ENCODE data around the gene SYNDIG1. TPM values are rescaled to one million over a fixed set of nuclear protein-coding genes. Genes with fewer than 3 reads are reported as not detected.

The SYNDIG1 gene
- total RNA-seq, 1 experiment from 2014 or later: 5.4 TPM

GRCh38 chr20:24598996-24599395, 129.6 kb downstream of the SYNDIG1 start:
- TF ChIP-seq, protein P1, sequence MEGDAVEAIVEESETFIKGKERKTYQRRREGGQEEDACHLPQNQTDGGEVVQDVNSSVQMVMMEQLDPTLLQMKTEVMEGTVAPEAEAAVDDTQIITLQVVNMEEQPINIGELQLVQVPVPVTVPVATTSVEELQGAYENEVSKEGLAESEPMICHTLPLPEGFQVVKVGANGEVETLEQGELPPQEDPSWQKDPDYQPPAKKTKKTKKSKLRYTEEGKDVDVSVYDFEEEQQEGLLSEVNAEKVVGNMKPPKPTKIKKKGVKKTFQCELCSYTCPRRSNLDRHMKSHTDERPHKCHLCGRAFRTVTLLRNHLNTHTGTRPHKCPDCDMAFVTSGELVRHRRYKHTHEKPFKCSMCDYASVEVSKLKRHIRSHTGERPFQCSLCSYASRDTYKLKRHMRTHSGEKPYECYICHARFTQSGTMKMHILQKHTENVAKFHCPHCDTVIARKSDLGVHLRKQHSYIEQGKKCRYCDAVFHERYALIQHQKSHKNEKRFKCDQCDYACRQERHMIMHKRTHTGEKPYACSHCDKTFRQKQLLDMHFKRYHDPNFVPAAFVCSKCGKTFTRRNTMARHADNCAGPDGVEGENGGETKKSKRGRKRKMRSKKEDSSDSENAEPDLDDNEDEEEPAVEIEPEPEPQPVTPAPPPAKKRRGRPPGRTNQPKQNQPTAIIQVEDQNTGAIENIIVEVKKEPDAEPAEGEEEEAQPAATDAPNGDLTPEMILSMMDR (conservative IDR thresholded peaks at IDR 0.05): no peak
- no peak overlapping the region for H3K27ac ChIP-seq (ENCODE audit: insufficient read length, low read depth, low read length)
- no peaks in the 10 kb centered on the region for H3K9me3 ChIP-seq (ENCODE audit: control insufficient read depth, low read depth, low read length)
- no peaks in the 10 kb centered on the region for H3K27me3 ChIP-seq (ENCODE audit: insufficient read depth, low read length)
- no peak overlapping the region for H3K4ac ChIP-seq (ENCODE audit: low read depth, low read length)
- no peaks in the 10 kb centered on the region for H3K4me1 ChIP-seq (ENCODE audit: insufficient read depth, low read length)
- no peak overlapping the region for H3K4me2 ChIP-seq (ENCODE audit: insufficient read depth, insufficient read length, low read length)
- Mint-ChIP-seq H3K9me3 (peaks cover 7 to 13% of the 10 kb centered on the region in 2 experiments; a peak in 4 of 5 replicates), H3K4me1 (peaks cover under 1 to 2% of the 10 kb centered on the region in 2 experiments; a peak in 3 of 4 replicates), H3K27ac (no peak overlapping the region), H3K4me3 (no peak overlapping the region), H3K27me3 (ENCODE audit: low read depth) (no peaks in the 10 kb centered on the region; the same call in 1 of the 2 replicates), H3K36me3 (ENCODE audit: insufficient read depth in 1 of 3, low read depth in 3 of 3) (peaks cover 0 to 4% (median 3%) of the 10 kb centered on the region in 3 experiments; a peak in 3 of 7 replicates)
- no peak overlapping the region for H3K9ac ChIP-seq (ENCODE audit: extremely low read depth, insufficient read length, low read length)
- H3K18ac ChIP-seq (ENCODE audit: insufficient read length, low read depth, low read length): no peak overlapping the region
- H3K56ac ChIP-seq (ENCODE audit: insufficient read length, low read depth, low read length): no peak overlapping the region
- no peaks in the 10 kb centered on the region for H3K23me2 ChIP-seq (ENCODE audit: insufficient read length, low read depth, low read length, poor library complexity, severe bottlenecking)
- no peak overlapping the region for H2BK5ac ChIP-seq (ENCODE audit: insufficient read length, low read length)
- no peak overlapping the region for H2BK12ac ChIP-seq (ENCODE audit: insufficient read length, low read depth, low read length)
- no peak overlapping the region for H3T11ph ChIP-seq (ENCODE audit: low read length)
- H2BK15ac ChIP-seq (ENCODE audit: low read depth, low read length): no peak overlapping the region
- H2AFZ ChIP-seq (ENCODE audit: low read length): no peak overlapping the region
- no peak overlapping the region for H2BK120ac ChIP-seq (ENCODE audit: low read depth, low read length, poor library complexity, severe bottlenecking)
- H3K14ac ChIP-seq (ENCODE audit: insufficient read depth, low read length): no peak overlapping the region
- peaks cover 3% of the 10 kb centered on the region; the same call in 1 of the 2 replicates for H3K79me2 ChIP-seq (ENCODE audit: insufficient read depth, low read length)
- no peak overlapping the region for H4K5ac ChIP-seq (ENCODE audit: insufficient read length, low read depth, low read length)
- no peaks in the 10 kb centered on the region for H4K20me1 ChIP-seq (ENCODE audit: control insufficient read depth, insufficient read depth, insufficient read length)
- H3K79me1 ChIP-seq (ENCODE audit: insufficient read depth, low read depth, low read length, poor library complexity, severe bottlenecking): no peaks in the 10 kb centered on the region
- no peak overlapping the region for H2AK5ac ChIP-seq (ENCODE audit: insufficient read length, low read length)
- H4K8ac ChIP-seq (replicated peaks; ENCODE audit: insufficient read length, low read depth, low read length): no peak overlapping the region
- DNase-seq: no peak
- H4K91ac ChIP-seq (ENCODE audit: insufficient read length, low read depth, low read length): no peak overlapping the region
- H2BK20ac ChIP-seq (ENCODE audit: low read depth, low read length, poor library complexity, severe bottlenecking): no peak overlapping the region
- no peak overlapping the region for H3K23ac ChIP-seq (ENCODE audit: insufficient read length, low read depth, low read length)
